Hepatocyte (in vitro differentiated cells): ENCODE measurements around the gene POC1B.

Source experiments
- EZH2 ChIP-seq: fragments of 200-600 bp; sonication (generic); IDR thresholded peaks from 2 replicates; pipeline ENCODE4 v1.6.1; 2016; ENCODE audit warnings: antibody characterized with exemption, mild to moderate bottlenecking, borderline replicate concordance
- EZH2phosphoT487 ChIP-seq: fragments of 200-600 bp; sonication (generic); IDR thresholded peaks from one replicate; pipeline ENCODE4 v1.6.1; 2018; ENCODE audit warnings: antibody characterized with exemption, mild to moderate bottlenecking, low read depth, moderate library complexity; ENCODE audit not compliant: unreplicated experiment, severe bottlenecking
- TF ChIP-seq, protein P1 (sequence below): fragments of 200-600 bp; sonication (generic); IDR thresholded peaks from 2 replicates; pipeline ENCODE4 v1.5.1; 2016; ENCODE audit warnings: antibody characterized with exemption, mild to moderate bottlenecking; ENCODE audit not compliant: poor library complexity

DNA sequence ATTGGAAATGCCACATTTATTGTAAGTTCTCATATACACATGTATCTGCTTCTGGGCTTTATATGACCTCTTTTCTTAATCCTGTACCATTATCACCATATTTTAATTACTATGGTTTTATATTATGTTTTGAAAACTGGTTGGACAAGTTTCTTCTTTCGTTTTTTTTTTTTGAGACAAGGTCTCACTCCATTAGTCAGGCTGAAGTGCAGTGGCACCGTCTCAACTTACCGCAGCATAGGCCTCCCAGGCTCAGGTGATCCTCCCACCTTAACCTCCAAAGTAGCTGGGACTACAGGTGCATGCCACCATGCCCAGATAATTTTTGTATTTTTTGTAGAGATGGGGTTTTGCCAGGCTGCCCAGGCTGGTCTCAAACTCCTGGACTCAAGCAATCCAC is 45.9 kb downstream of the POC1B start:
- TF ChIP-seq, protein P1, sequence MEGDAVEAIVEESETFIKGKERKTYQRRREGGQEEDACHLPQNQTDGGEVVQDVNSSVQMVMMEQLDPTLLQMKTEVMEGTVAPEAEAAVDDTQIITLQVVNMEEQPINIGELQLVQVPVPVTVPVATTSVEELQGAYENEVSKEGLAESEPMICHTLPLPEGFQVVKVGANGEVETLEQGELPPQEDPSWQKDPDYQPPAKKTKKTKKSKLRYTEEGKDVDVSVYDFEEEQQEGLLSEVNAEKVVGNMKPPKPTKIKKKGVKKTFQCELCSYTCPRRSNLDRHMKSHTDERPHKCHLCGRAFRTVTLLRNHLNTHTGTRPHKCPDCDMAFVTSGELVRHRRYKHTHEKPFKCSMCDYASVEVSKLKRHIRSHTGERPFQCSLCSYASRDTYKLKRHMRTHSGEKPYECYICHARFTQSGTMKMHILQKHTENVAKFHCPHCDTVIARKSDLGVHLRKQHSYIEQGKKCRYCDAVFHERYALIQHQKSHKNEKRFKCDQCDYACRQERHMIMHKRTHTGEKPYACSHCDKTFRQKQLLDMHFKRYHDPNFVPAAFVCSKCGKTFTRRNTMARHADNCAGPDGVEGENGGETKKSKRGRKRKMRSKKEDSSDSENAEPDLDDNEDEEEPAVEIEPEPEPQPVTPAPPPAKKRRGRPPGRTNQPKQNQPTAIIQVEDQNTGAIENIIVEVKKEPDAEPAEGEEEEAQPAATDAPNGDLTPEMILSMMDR, result no peak
- TF ChIP-seq EZH2, result no peak
- TF ChIP-seq EZH2phosphoT487, result no peak
